HepG2 (cell line): ENCODE data around the gene C11orf16. TPM values are rescaled to one million over a fixed set of nuclear protein-coding genes. Genes with fewer than 3 reads are reported as not detected.
A peak's percentile ranks its signal among the peaks of the same experiment; 100 is the strongest.

Experiments
- ATAC-seq: fragments of 200-7000 bp; cut with Tn5 transposase; 3 replicates; pipeline ENCODE4 v1.9.1; 2020; ENCODE audit warnings: mild to moderate bottlenecking, moderate library complexity
- BruUV-seq: library from RNA; stranded (reverse); fragments of 400-500 nt; replicated peaks from 2 replicates; lab custom pipeline; 2021; lab: Mats Ljungman, UMichigan
- CTCF ChIA-PET: fragments of 300-600 bp; formaldehyde crosslinking; extraction: SDS; loops from one replicate; lab custom pipeline; 2021; ENCODE audit warnings: low total read pairs, inconsistent platforms, low intra/inter-chr PET ratio; lab: Yijun Ruan, JAX
- POLR2A ChIA-PET: fragments of 350-600 bp; sonication (Branson Sonifier 250); formaldehyde crosslinking; loops from one replicate; lab custom pipeline; 2020; ENCODE audit warnings: antibody characterized with exemption, inconsistent platforms; lab: Yijun Ruan, JAX
- DNase-seq: peaks from one replicate; pipeline ENCODE4 v3.0.0-alpha.2; 2015; ENCODE audit warnings: low spot score
- FAIRE-seq: peaks from 3 replicates; lab custom pipeline; 2011; peaks lifted over from hg19 to GRCh38; lab: Jason Lieb, UNC
- H2AFZ ChIP-seq: one replicate; pipeline ENCODE4 v1.6.1; 2011; ENCODE audit warnings: low read length, inconsistent platforms
- H3K27ac ChIP-seq: fragments of 300-600 bp; 3 replicates; pipeline ENCODE4 v1.8.0; 2011; ENCODE audit warnings: mixed run types, mild to moderate bottlenecking, mixed read lengths, low read length, inconsistent platforms; ENCODE audit not compliant: insufficient read depth; ENCODE audit errors: extremely low read length
- H3K27me3 ChIP-seq, 2 experiments: fragments of 200-600 bp in 1 of 2; 2 replicates in 1 of 2; 3 replicates in 1 of 2; pipeline versions ENCODE4 v1.6.0 to v1.8.0; 2011; ENCODE audit warnings: low read length in 2 of 2, mild to moderate bottlenecking in 2 of 2, moderate library complexity in 2 of 2, inconsistent platforms in 1 of 2; ENCODE audit not compliant: insufficient read depth in 2 of 2, control insufficient read depth in 1 of 2
- H3K36me3 ChIP-seq, 2 experiments: fragments of 200-600 bp in 1 of 2; replicated peaks in 1 of 2; 2 replicates in 1 of 2; 3 replicates in 1 of 2; pipeline versions ENCODE4 v1.5.1 to v1.8.0; 2011; ENCODE audit warnings: low read length in 2 of 2, inconsistent platforms in 1 of 2; ENCODE audit not compliant: insufficient read depth in 2 of 2, control insufficient read depth in 1 of 2
- H3K4me1 ChIP-seq: 2 replicates; pipeline ENCODE4 v1.5.1; 2012; ENCODE audit warnings: low read length, inconsistent platforms; ENCODE audit not compliant: insufficient read depth
- H3K4me2 ChIP-seq: 2 replicates; pipeline ENCODE4 v1.6.0; 2011; ENCODE audit warnings: low read depth, low read length, inconsistent platforms
- H3K4me3 ChIP-seq, 3 experiments: fragments of 200-600 bp in 1 of 3; sonication (generic), shearing (Covaris generic) in 1 of 3; replicated peaks in 1 of 3; 2 replicates each; pipeline ENCODE4 v1.5.1; 2011 to 2016; ENCODE audit warnings: low read length in 3 of 3, inconsistent platforms in 2 of 3, low read depth in 2 of 3, mild to moderate bottlenecking in 2 of 3, control low read depth in 1 of 3, mixed read lengths in 1 of 3; ENCODE audit not compliant: insufficient read depth in 1 of 3
- H3K79me2 ChIP-seq: one replicate; pipeline ENCODE4 v1.6.1; 2011; ENCODE audit warnings: low read length, inconsistent platforms; ENCODE audit not compliant: insufficient read depth
- H3K9ac ChIP-seq: 2 replicates; pipeline ENCODE4 v1.6.0; 2011; ENCODE audit warnings: mild to moderate bottlenecking, low read depth, low read length, inconsistent platforms; ENCODE audit not compliant: insufficient read depth
- H3K9me3 ChIP-seq: 2 replicates; pipeline ENCODE4 v1.5.1; 2012; ENCODE audit warnings: mild to moderate bottlenecking, low read length
- H4K20me1 ChIP-seq: 2 replicates; pipeline ENCODE4 v1.6.0; 2011; ENCODE audit warnings: inconsistent platforms, mild to moderate bottlenecking, low read length, moderate library complexity; ENCODE audit not compliant: insufficient read depth
- HOXA9 ChIP-seq: sonication (generic); formaldehyde crosslinking; IDR thresholded peaks from 2 replicates; pipeline ENCODE4 v1.8.1; 2022; ENCODE audit warnings: missing genetic modification reagents, mild to moderate bottlenecking, moderate library complexity, borderline replicate concordance
- KLF9 ChIP-seq: IDR thresholded peaks from 2 replicates; pipeline ENCODE4 v1.6.1; 2016; ENCODE audit warnings: low read depth
- NFIC ChIP-seq: IDR thresholded peaks from 2 replicates; pipeline ENCODE4 v1.6.1; 2012; ENCODE audit warnings: mild to moderate bottlenecking, low read length, inconsistent platforms
- POLR2AphosphoS5 ChIP-seq: IDR thresholded peaks from 2 replicates; pipeline ENCODE4 v1.6.1; 2012; ENCODE audit warnings: low read depth, low read length
- RXRA ChIP-seq: sonication (generic); formaldehyde crosslinking; IDR thresholded peaks from 2 replicates; pipeline ENCODE4 v1.5.1; 2020; ENCODE audit warnings: missing genetic modification reagents
- SPEN ChIP-seq: sonication (generic); formaldehyde crosslinking; IDR thresholded peaks from 2 replicates; pipeline ENCODE4 v1.5.1; 2020; ENCODE audit warnings: low read depth, mild to moderate bottlenecking, missing genetic modification reagents
- SRF ChIP-seq: IDR thresholded peaks from 2 replicates; pipeline ENCODE4 v1.6.1; 2011; ENCODE audit warnings: mild to moderate bottlenecking, low read depth, low read length, moderate library complexity
- ZNF337 ChIP-seq: sonication (generic); formaldehyde crosslinking; IDR thresholded peaks from 2 replicates; pipeline ENCODE4 v1.5.1; 2020; ENCODE audit warnings: missing genetic modification reagents, low read depth, mild to moderate bottlenecking, borderline replicate concordance
- ZNF530 ChIP-seq: sonication (generic); formaldehyde crosslinking; IDR thresholded peaks from 2 replicates; pipeline ENCODE4 v1.5.0; 2020; ENCODE audit warnings: low read depth, mild to moderate bottlenecking, missing genetic modification reagents
- WGBS: methylation state at CpG from one replicate; pipeline ENCODE4 v1.1.6; 2017; ENCODE audit warnings: low lambda C conversion rate; 5-methylcytosine and 5-hydroxymethylcytosine counted together
- in situ Hi-C: cut with HindIII; loops from 2 replicates; pipeline ENCODE4 v1.10.0; 2017; ENCODE audit warnings: low pct_unique_long_range_greater_than_20kb; ENCODE audit not compliant: extremely low pct_ligation_motif_present
- intact Hi-C: fragments of 100-400 bp; cut with micrococcal nuclease; formaldehyde crosslinking; loops from one replicate; pipeline ENCODE4 v1.10.0; 2022; ENCODE audit not compliant: unreplicated experiment
- polyA plus RNA-seq, 8 experiments: library from polyadenylated mRNA; depleted of rRNA in 3 of 8; stranded (reverse) in 7 of 8; unstranded in 1 of 8; fragments of >200 nt; fragmentation: Illumina TruSeq in 4 of 8; extraction: Trizol in 4 of 8; gene quantifications; 2 replicates each; pipeline versions ENCODE4 v1.2.1 to v1.2.3, GENCODE V29; 2011 to 2016; ENCODE audit warnings: low read depth in 4 of 8, missing spikeins in 1 of 8, mixed read lengths in 1 of 8; ENCODE audit not compliant: insufficient read depth in 1 of 8
- total RNA-seq, 5 experiments: library from RNA; depleted of rRNA; stranded (reverse); fragments of >200 nt; fragmentation: Illumina TruSeq; extraction: Trizol; gene quantifications; 2 replicates each; pipeline ENCODE4 v1.2.3, GENCODE V29; 2016; ENCODE audit warnings: low read depth in 1 of 5
- TF ChIP-seq, protein P1 (sequence below): sonication (generic); formaldehyde crosslinking; IDR thresholded peaks from 2 replicates; pipeline ENCODE4 v1.5.0; 2020; ENCODE audit warnings: missing genetic modification reagents
- TF ChIP-seq, protein P2 (sequence below): sonication (generic); formaldehyde crosslinking; IDR thresholded peaks from 2 replicates; pipeline ENCODE4 v1.4.0; 2020; ENCODE audit warnings: missing genetic modification reagents
- TF ChIP-seq, protein P3 (sequence below): sonication (generic); formaldehyde crosslinking; IDR thresholded peaks from 2 replicates; pipeline ENCODE4 v1.4.0; 2020; ENCODE audit warnings: low read depth, missing genetic modification reagents

The C11orf16 gene
- total and polyA plus RNA-seq, 2 of the 13 experiments (the other 11 are each of a cell fraction or from before 2014, with no cell fraction given): not detected

DNA sequence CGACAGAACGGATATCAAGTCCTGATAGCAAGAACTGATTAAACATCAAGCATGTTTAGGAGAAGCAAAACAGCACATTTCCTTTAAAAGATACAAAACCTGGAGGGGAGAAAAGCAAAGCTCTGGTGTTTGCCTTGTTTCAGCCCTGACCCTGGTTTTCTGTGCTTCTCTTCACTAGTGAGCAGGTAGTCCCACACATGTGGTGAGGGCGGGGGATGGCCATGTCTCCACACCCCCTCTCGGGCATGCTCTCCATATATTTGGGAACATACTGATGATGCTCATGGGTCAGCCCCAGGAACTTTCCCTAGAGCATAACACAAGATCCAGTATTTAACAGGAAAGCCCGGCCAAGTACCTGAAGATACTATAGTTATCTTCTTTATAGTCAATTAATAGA, 10.1 kb downstream of the C11orf16 start:
- ChIA-PET CTCF (no interaction called here), POLR2A (no interaction called here)
- Histone ChIP-seq H3K79me2 (no peaks in the 10 kb centered on the region), H3K4me3 (no peak overlapping the region), H3K9me3 (no peaks in the 10 kb centered on the region), H3K4me1 (peaks cover 1% of the 10 kb centered on the region; the same call in 1 of the 2 replicates), H3K9ac (no peak overlapping the region), H3K4me2 (no peak overlapping the region), H3K36me3 (peaks cover 5 to 26% of the 10 kb centered on the region in 2 experiments; a peak in 4 of 5 replicates), H3K27ac (no peak overlapping the region), H2AFZ (no peak overlapping the region), H3K27me3 (no peaks in the 10 kb centered on the region), H4K20me1 (no peaks in the 10 kb centered on the region)
- no peak for TF ChIP-seq POLR2AphosphoS5
- TF ChIP-seq ZNF337 (CRISPR knock-in tag): no peak
- TF ChIP-seq, protein P1, sequence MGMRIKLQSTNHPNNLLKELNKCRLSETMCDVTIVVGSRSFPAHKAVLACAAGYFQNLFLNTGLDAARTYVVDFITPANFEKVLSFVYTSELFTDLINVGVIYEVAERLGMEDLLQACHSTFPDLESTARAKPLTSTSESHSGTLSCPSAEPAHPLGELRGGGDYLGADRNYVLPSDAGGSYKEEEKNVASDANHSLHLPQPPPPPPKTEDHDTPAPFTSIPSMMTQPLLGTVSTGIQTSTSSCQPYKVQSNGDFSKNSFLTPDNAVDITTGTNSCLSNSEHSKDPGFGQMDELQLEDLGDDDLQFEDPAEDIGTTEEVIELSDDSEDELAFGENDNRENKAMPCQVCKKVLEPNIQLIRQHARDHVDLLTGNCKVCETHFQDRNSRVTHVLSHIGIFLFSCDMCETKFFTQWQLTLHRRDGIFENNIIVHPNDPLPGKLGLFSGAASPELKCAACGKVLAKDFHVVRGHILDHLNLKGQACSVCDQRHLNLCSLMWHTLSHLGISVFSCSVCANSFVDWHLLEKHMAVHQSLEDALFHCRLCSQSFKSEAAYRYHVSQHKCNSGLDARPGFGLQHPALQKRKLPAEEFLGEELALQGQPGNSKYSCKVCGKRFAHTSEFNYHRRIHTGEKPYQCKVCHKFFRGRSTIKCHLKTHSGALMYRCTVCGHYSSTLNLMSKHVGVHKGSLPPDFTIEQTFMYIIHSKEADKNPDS: no peak
- TF ChIP-seq ZNF530 (CRISPR knock-in tag): no peak
- TF ChIP-seq HOXA9 (CRISPR knock-in tag): no peak
- TF ChIP-seq, protein P2, sequence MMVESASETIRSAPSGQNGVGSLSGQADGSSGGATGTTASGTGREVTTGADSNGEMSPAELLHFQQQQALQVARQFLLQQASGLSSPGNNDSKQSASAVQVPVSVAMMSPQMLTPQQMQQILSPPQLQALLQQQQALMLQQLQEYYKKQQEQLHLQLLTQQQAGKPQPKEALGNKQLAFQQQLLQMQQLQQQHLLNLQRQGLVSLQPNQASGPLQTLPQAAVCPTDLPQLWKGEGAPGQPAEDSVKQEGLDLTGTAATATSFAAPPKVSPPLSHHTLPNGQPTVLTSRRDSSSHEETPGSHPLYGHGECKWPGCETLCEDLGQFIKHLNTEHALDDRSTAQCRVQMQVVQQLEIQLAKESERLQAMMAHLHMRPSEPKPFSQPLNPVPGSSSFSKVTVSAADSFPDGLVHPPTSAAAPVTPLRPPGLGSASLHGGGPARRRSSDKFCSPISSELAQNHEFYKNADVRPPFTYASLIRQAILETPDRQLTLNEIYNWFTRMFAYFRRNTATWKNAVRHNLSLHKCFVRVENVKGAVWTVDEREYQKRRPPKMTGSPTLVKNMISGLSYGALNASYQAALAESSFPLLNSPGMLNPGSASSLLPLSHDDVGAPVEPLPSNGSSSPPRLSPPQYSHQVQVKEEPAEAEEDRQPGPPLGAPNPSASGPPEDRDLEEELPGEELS: no peak
- TF ChIP-seq, protein P3, sequence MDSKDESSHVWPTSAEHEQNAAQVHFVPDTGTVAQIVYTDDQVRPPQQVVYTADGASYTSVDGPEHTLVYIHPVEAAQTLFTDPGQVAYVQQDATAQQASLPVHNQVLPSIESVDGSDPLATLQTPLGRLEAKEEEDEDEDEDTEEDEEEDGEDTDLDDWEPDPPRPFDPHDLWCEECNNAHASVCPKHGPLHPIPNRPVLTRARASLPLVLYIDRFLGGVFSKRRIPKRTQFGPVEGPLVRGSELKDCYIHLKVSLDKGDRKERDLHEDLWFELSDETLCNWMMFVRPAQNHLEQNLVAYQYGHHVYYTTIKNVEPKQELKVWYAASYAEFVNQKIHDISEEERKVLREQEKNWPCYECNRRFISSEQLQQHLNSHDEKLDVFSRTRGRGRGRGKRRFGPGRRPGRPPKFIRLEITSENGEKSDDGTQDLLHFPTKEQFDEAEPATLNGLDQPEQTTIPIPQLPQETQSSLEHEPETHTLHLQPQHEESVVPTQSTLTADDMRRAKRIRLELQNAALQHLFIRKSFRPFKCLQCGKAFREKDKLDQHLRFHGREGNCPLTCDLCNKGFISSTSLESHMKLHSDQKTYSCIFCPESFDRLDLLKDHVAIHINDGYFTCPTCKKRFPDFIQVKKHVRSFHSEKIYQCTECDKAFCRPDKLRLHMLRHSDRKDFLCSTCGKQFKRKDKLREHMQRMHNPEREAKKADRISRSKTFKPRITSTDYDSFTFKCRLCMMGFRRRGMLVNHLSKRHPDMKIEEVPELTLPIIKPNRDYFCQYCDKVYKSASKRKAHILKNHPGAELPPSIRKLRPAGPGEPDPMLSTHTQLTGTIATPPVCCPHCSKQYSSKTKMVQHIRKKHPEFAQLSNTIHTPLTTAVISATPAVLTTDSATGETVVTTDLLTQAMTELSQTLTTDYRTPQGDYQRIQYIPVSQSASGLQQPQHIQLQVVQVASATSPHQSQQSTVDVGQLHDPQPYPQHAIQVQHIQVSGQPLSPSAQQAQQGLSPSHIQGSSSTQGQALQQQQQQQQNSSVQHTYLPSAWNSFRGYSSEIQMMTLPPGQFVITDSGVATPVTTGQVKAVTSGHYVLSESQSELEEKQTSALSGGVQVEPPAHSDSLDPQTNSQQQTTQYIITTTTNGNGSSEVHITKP (CRISPR knock-in tag): no peak
- no peak for TF ChIP-seq RXRA (CRISPR knock-in tag)
- no peak for TF ChIP-seq NFIC
- no peak for TF ChIP-seq KLF9 (CRISPR knock-in tag)
- TF ChIP-seq SRF: no peak
- TF ChIP-seq SPEN (CRISPR knock-in tag): no peak
- DNase-seq: no peak
- intact Hi-C loops (no loop called here), in situ Hi-C loops (loop anchor here (5.0 kb wide), 1 partner anchor 35 kb away; no protein-coding TSS in a partner anchor)
- 100% methylated on average over 5 of the region's 5 CpGs for WGBS
- BruUV-seq: TSS peak; percentile 30
- FAIRE-seq: no peak
- no peak for ATAC-seq
